OCI-LY1 (cell line): Measurements from ENCODE around the gene TJP3.

ENCODE experiments used
- EZH2 ChIP-seq: fragments of 200-600 bp; sonication (generic), shearing (Covaris generic); IDR thresholded peaks from 2 replicates; pipeline ENCODE4 v1.8.0; 2017; ENCODE audit warnings: borderline replicate concordance, mixed run types, mild to moderate bottlenecking, antibody characterized with exemption, low read length, moderate library complexity, mixed read lengths
- TF ChIP-seq, protein P1 (sequence below): fragments of 200-600 bp; sonication (generic), shearing (Covaris generic); IDR thresholded peaks from 2 replicates; pipeline ENCODE4 v1.5.1; 2017; ENCODE audit warnings: mild to moderate bottlenecking, antibody characterized with exemption, low read length, moderate library complexity, mixed read lengths

GRCh38 chr19:3679138-3679537 is 29.0 kb upstream of the TJP3 start:
- TF ChIP-seq, protein P1, sequence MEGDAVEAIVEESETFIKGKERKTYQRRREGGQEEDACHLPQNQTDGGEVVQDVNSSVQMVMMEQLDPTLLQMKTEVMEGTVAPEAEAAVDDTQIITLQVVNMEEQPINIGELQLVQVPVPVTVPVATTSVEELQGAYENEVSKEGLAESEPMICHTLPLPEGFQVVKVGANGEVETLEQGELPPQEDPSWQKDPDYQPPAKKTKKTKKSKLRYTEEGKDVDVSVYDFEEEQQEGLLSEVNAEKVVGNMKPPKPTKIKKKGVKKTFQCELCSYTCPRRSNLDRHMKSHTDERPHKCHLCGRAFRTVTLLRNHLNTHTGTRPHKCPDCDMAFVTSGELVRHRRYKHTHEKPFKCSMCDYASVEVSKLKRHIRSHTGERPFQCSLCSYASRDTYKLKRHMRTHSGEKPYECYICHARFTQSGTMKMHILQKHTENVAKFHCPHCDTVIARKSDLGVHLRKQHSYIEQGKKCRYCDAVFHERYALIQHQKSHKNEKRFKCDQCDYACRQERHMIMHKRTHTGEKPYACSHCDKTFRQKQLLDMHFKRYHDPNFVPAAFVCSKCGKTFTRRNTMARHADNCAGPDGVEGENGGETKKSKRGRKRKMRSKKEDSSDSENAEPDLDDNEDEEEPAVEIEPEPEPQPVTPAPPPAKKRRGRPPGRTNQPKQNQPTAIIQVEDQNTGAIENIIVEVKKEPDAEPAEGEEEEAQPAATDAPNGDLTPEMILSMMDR: no peak
- TF ChIP-seq EZH2: no peak
